Measurements from ENCODE around the gene POU2F2.

Gene POU2F2

DNA sequence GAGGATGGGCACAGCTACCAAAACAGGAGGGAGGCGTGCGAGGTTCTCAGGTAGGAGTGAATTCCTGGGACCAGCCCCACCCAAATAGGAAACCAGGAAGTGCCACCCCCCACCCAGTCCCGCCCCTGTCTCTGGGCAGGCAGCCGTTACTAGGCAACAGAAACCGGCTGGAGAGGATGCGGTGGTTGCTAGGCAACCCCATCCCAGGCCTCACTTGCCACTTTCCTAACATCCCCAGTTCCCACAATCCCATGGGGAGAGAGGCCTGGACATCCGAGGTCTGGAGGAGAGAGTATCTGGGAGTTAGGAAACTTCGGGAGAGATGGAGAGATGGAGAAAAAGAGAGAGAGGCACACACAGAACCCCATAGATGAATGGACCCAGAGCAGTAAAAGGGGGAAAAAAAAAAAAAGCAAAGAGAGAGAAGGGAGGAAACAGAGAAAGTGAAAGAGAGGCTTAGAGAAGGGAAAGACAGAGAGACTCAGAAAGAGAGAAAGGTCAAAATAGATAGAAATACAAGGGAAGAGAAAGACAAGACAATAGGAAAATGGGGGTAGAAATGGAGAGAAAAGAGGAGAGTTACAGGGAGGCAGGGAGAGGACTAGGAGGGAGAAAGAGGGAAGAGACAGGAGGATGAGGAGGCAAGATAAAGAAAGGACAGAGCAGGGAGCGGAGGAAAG lies 66.0 kb downstream of the POU2F2 start:
- no peaks in the 10 kb centered on the region for H3K9me3 ChIP-seq (ENCODE audit: low read depth, low read length)
- TF ChIP-seq FOXP2 (optimal IDR thresholded peaks at IDR 0.05; ENCODE audit: control extremely low read depth, extremely low read length, insufficient read depth) (no peak), POLR2AphosphoS5 (IDR thresholded peaks at IDR 0.05; ENCODE audit: borderline replicate concordance, low read depth, low read length) (no peak), EZH2 (IDR thresholded peaks at IDR 0.05) (no peak)
- H3K9ac ChIP-seq (ENCODE audit: insufficient read length): no peak overlapping the region
- no peak for DNase-seq (ENCODE audit: low read depth, low spot score)
- H3K27ac ChIP-seq: no peak overlapping the region
- no peaks in the 10 kb centered on the region for H3K36me3 ChIP-seq (ENCODE audit: insufficient read depth, low read length)
- H3K4me3 ChIP-seq: no peak overlapping the region

DNA sequence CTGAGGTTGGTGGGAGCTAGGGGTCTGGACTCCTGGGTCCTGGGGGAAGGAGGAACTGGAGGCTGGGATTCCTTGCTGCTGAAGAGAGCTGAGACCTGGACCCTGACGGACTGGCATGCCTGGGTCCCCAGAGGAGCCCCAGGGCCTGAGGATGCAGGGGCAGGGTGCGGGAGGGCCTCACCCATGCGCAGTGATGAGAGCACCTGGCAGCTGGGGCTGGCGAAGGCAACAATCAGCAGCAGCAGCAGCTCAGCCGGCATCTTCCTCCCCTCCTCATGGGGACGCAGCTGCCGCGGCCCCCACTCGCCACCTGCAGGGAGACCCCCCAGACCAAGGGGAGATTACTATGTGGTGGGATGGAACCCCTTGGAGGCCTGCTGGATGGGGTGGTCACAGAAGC lies 66.7 kb downstream of the POU2F2 start:
- Histone ChIP-seq H3K9me3 (ENCODE audit: low read depth, low read length) (no peaks in the 10 kb centered on the region), H3K36me3 (ENCODE audit: insufficient read depth, low read length) (no peaks in the 10 kb centered on the region), H3K4me3 (no peak overlapping the region), H3K9ac (ENCODE audit: insufficient read length) (no peak overlapping the region), H3K27ac (no peak overlapping the region)
- TF ChIP-seq POLR2AphosphoS5 (IDR thresholded peaks at IDR 0.05; ENCODE audit: borderline replicate concordance, low read depth, low read length) (no peak), FOXP2 (optimal IDR thresholded peaks at IDR 0.05; ENCODE audit: control extremely low read depth, extremely low read length, insufficient read depth) (no peak), EZH2 (IDR thresholded peaks at IDR 0.05) (no peak)
- DNase-seq (ENCODE audit: low read depth, low spot score): no peak

DNA sequence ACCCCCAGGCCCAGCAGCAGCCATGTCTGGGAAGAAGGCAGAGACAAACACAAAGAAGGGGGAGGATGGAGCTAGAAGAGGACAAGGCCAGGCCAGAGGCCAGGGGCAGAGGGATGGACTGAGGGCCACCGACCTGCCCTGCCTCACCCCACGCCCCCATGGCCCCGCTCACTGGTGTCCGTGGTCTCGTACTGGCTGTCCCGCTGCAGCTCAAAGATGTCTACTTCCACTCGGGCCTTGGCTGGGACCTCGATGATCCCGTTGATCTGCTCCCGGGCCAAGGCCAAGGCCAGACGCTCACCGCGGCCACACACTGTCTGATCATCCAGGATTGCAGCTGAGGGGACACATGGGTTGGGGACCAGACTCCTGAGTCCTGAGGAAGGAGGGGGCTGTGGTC lies 67.2 kb downstream of the POU2F2 start:
- no peak overlapping the region for H3K4me3 ChIP-seq
- H3K9ac ChIP-seq (ENCODE audit: insufficient read length): no peak overlapping the region
- no peak for DNase-seq (ENCODE audit: low read depth, low spot score)
- H3K36me3 ChIP-seq (ENCODE audit: insufficient read depth, low read length): no peaks in the 10 kb centered on the region
- no peak for TF ChIP-seq FOXP2 (optimal IDR thresholded peaks at IDR 0.05; ENCODE audit: control extremely low read depth, extremely low read length, insufficient read depth)
- no peak for TF ChIP-seq EZH2 (IDR thresholded peaks at IDR 0.05)
- TF ChIP-seq POLR2AphosphoS5 (IDR thresholded peaks at IDR 0.05; ENCODE audit: borderline replicate concordance, low read depth, low read length): no peak
- no peaks in the 10 kb centered on the region for H3K9me3 ChIP-seq (ENCODE audit: low read depth, low read length)
- H3K27ac ChIP-seq: no peak overlapping the region

DNA sequence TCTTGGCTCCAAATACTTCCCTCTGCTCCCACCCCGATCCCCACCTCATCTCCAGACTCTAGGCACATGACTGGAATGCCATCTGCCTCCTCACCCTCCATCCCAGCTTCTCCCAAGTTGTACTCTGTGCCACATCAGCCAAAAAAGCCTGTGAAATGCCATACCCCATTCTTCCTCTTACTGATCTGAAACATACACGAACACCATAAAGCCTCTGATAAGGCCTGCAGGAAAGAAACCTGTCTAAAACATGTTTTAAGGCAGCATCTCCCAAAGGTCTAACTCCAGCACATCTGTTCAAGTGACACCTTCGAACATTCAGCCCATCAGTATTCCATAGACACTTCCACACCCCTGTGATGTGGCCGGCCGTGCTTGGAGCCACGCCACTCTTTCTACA lies 67.8 kb downstream of the POU2F2 start:
- Histone ChIP-seq H3K4me3 (no peak overlapping the region), H3K36me3 (ENCODE audit: insufficient read depth, low read length) (no peaks in the 10 kb centered on the region), H3K9me3 (ENCODE audit: low read depth, low read length) (no peaks in the 10 kb centered on the region), H3K9ac (ENCODE audit: insufficient read length) (no peak overlapping the region), H3K27ac (no peak overlapping the region)
- TF ChIP-seq FOXP2 (optimal IDR thresholded peaks at IDR 0.05; ENCODE audit: control extremely low read depth, extremely low read length, insufficient read depth): no peak
- TF ChIP-seq POLR2AphosphoS5 (IDR thresholded peaks at IDR 0.05; ENCODE audit: borderline replicate concordance, low read depth, low read length): no peak
- TF ChIP-seq EZH2 (IDR thresholded peaks at IDR 0.05): no peak
- DNase-seq (ENCODE audit: low read depth, low spot score): no peak

DNA sequence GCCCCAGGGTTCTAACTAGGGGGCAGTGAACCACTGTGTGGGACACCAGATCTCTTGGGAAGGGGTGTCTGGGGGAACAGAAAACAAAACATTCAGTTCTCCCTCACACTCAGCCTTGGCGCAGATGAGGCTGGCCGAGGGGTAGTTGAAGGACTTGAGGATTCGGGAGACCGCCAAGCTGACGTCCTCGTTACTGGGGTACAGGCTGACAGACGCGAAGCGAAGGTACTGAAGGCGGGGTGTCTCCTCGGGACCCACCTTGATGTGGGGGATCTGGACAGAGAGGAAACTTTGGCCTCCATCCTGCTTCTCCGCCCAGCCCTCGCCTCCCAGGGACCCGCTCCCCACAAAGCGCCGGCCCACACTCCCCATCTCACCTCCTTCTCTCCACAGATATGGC lies 69.9 kb downstream of the POU2F2 start:
- Histone ChIP-seq H3K4me3 (no peak overlapping the region), H3K27ac (no peak overlapping the region), H3K9me3 (ENCODE audit: low read depth, low read length) (no peaks in the 10 kb centered on the region), H3K9ac (ENCODE audit: insufficient read length) (no peak overlapping the region), H3K36me3 (ENCODE audit: insufficient read depth, low read length) (no peaks in the 10 kb centered on the region)
- DNase-seq (ENCODE audit: low read depth, low spot score): no peak
- TF ChIP-seq FOXP2 (optimal IDR thresholded peaks at IDR 0.05; ENCODE audit: control extremely low read depth, extremely low read length, insufficient read depth) (no peak), POLR2AphosphoS5 (IDR thresholded peaks at IDR 0.05; ENCODE audit: borderline replicate concordance, low read depth, low read length) (no peak), EZH2 (IDR thresholded peaks at IDR 0.05) (no peak)

DNA sequence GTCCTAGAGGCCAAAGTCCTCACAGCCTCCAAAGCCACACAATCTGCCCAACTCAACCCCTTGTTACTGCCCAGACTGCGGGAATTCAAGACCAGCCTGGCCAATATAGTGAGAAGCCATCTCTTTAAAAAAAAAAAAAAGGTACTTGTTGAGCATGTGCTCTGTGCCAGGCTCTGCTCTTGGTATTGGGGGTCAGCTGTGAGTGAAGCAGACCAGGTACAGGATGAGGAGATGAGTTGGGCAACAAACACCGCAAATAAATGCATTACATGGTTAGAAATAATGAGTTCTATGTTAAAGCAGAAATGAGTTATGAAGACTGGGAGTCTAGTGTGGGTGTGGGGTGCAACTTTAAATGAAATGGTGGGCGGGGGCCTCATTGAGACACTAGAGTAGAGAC lies 72.1 kb downstream of the POU2F2 start:
- no peaks in the 10 kb centered on the region for H3K9me3 ChIP-seq (ENCODE audit: low read depth, low read length)
- no peak overlapping the region for H3K4me3 ChIP-seq
- no peak for TF ChIP-seq FOXP2 (optimal IDR thresholded peaks at IDR 0.05; ENCODE audit: control extremely low read depth, extremely low read length, insufficient read depth)
- no peak for TF ChIP-seq POLR2AphosphoS5 (IDR thresholded peaks at IDR 0.05; ENCODE audit: borderline replicate concordance, low read depth, low read length)
- no peak for TF ChIP-seq EZH2 (IDR thresholded peaks at IDR 0.05)
- no peak overlapping the region for H3K9ac ChIP-seq (ENCODE audit: insufficient read length)
- no peaks in the 10 kb centered on the region for H3K36me3 ChIP-seq (ENCODE audit: insufficient read depth, low read length)
- no peak overlapping the region for H3K27ac ChIP-seq
- DNase-seq (ENCODE audit: low read depth, low spot score): no peak

DNA sequence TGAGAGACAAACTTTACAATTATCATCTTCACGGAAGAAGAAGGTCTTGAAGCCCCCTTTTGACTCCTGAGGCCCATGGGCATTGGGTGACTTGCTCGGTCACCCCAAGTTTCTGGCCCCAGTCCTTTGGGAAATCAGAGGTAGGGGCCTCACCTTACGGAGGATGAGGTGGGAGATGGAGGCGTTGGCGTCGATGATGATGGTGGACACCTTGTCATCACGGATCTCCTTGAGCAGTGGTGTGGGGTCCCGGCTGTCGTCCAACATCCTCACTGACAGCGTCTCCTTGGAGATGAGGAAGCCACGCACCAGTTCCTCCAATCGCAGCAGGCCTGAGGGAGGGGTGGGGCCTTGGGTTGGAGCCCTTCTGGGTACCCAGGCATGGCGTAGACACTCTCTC lies 73.0 kb downstream of the POU2F2 start:
- Histone ChIP-seq H3K9me3 (ENCODE audit: low read depth, low read length) (no peaks in the 10 kb centered on the region), H3K4me3 (no peak overlapping the region), H3K9ac (ENCODE audit: insufficient read length) (no peak overlapping the region), H3K36me3 (ENCODE audit: insufficient read depth, low read length) (no peaks in the 10 kb centered on the region), H3K27ac (no peak overlapping the region)
- no peak for DNase-seq (ENCODE audit: low read depth, low spot score)
- TF ChIP-seq POLR2AphosphoS5 (IDR thresholded peaks at IDR 0.05; ENCODE audit: borderline replicate concordance, low read depth, low read length) (no peak), EZH2 (IDR thresholded peaks at IDR 0.05) (no peak), FOXP2 (optimal IDR thresholded peaks at IDR 0.05; ENCODE audit: control extremely low read depth, extremely low read length, insufficient read depth) (no peak)

DNA sequence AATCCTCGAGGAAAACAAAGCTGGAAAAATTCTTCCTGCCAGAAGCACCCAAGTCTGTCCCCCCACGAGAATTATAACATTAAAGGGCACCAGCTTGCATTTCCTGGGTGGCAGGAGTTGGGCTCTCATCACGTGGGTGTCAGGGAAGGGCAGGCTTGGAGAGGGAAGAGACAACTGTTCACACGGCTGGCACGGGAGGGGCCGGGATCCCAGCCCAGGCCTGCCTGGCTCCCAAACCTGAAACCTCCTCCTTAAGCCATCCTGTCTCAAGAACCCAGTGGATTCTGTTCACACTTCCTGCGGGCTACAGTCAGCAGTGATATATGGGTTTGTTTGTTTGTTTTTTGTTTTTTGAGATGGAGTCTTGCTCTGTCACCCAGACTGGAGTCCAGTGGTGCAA lies 74.4 kb downstream of the POU2F2 start:
- TF ChIP-seq EZH2 (IDR thresholded peaks at IDR 0.05) (no peak), POLR2AphosphoS5 (IDR thresholded peaks at IDR 0.05; ENCODE audit: borderline replicate concordance, low read depth, low read length) (no peak), FOXP2 (optimal IDR thresholded peaks at IDR 0.05; ENCODE audit: control extremely low read depth, extremely low read length, insufficient read depth) (no peak)
- no peaks in the 10 kb centered on the region for H3K9me3 ChIP-seq (ENCODE audit: low read depth, low read length)
- no peak overlapping the region for H3K27ac ChIP-seq
- H3K36me3 ChIP-seq (ENCODE audit: insufficient read depth, low read length): no peaks in the 10 kb centered on the region
- H3K4me3 ChIP-seq: no peak overlapping the region
- DNase-seq (ENCODE audit: low read depth, low spot score): no peak
- no peak overlapping the region for H3K9ac ChIP-seq (ENCODE audit: insufficient read length)

DNA sequence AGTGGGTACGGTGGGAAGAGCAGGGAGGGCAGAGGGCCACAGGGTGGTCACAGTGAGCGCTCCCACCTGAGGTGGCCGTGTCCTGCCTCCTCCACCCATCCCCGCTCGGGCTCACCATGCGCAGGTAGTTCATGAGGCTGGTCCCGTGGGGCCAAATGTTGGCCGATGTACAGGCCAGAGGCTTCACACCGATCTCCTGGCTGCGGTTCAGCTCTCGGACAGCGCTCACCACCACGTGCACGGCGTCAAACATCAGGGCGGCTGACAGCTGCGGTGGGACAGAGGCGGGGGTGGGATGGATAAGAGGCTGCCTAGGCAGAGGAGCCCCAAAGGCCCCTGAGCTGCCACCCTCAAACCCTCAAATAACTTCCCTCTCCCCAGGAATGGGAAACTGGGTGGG lies 78.0 kb downstream of the POU2F2 start:
- no peak for TF ChIP-seq FOXP2 (optimal IDR thresholded peaks at IDR 0.05; ENCODE audit: control extremely low read depth, extremely low read length, insufficient read depth)
- TF ChIP-seq POLR2AphosphoS5 (IDR thresholded peaks at IDR 0.05; ENCODE audit: borderline replicate concordance, low read depth, low read length): no peak
- TF ChIP-seq EZH2 (IDR thresholded peaks at IDR 0.05): no peak
- Histone ChIP-seq H3K9ac (ENCODE audit: insufficient read length) (no peak overlapping the region), H3K4me3 (no peak overlapping the region), H3K27ac (no peak overlapping the region), H3K36me3 (ENCODE audit: insufficient read depth, low read length) (no peaks in the 10 kb centered on the region), H3K9me3 (ENCODE audit: low read depth, low read length) (no peaks in the 10 kb centered on the region)
- no peak for DNase-seq (ENCODE audit: low read depth, low spot score)
